ENCODE measurements around the gene CD164L2.
"Not testable (repeated sequence)": the region's sequence is repeated elsewhere in the genome, so short reads cannot be mapped to it uniquely, and the experiment has no call there.

CD164L2 gene

DNA sequence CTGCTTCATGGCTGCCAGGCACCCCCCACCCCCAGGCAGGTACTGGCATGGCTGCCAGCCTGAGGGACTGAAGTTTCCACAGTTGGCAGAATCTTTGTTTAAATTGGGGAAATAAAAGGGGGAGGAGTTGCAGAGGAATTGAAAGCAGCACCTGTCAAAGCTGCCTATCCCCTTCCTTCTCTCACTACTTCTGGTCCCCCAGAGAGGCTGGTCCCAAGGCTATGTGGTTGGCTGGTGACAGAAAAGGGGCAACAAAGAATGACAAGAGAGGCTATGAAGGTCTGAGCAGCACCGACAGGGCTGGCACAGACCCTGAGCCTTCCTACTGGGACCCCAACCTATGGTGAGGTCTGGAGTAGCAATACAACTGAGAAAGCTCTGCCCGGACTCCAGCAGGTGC lies 23.7 kb upstream of the CD164L2 start:
- not testable (repeated sequence) for DNase-seq
- intact Hi-C loops (cut with DNase I) = loop anchor here (10.0 kb wide), 1 partner anchor 258 kb away; no protein-coding TSS in a partner anchor

DNA sequence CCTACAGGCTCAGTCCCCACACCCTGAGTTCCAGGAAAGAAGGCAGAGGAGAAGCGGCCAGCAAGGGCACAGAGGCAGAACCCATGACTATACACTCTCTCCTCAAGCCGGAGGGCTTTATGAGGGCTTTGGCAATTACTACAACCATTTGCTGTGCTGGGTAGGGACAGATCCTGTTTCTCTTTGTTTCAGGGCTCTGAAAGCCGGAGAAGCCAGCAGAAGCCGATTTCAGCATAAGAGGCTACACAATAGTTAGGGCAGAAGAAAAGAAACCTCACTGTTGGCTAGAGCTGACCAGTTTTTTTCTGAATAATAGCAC lies 23.2 kb upstream of the CD164L2 start:
- intact Hi-C loops (cut with DNase I) = loop anchor here (10.0 kb wide), 1 partner anchor 258 kb away; no protein-coding TSS in a partner anchor
- DNase-seq = peak in 5 of 42 donors; percentile 31 to 63 (median 53)

DNA sequence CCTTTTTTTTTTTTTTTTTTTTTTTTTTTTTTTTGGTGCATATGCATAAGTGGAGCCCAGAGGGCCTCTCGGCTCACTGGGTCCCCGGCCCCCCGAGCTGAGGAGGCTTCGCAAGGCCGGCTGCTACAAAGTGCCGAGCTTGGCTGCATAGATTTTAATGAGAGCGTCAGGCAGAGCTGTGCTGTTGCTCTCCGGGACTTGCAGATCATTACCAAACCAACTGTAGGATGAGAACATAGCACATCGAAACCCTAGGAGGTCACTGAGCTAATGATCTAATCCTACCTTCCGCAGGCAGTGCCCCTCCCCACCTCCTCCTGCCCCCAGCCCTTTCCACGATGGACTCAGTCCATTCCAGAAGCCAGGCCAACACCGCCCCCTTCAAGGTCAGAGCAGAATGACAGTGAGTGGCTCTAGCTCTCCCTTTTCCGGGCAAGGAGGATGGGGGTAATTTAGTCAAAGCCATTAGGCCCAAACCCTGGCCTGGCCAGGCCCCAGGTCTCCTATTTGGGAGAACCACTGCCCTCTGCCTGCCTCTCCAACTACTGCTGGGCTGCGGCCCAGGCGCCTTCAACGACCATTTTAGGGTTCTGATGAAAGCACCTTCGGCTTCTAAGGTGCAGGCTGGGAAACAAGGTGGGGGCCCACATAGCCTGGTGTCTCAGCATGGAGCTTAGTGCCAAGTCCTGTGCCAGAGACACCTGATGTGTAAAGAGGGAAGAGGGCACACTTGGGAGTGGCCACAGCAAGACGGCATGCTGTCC lies 22.6 kb upstream of the CD164L2 start:
- peak in 2 of 42 donors; percentile 33 to 35 for DNase-seq
- intact Hi-C loops (cut with DNase I) = loop anchor here (10.0 kb wide), 1 partner anchor 259 kb away; no protein-coding TSS in a partner anchor

DNA sequence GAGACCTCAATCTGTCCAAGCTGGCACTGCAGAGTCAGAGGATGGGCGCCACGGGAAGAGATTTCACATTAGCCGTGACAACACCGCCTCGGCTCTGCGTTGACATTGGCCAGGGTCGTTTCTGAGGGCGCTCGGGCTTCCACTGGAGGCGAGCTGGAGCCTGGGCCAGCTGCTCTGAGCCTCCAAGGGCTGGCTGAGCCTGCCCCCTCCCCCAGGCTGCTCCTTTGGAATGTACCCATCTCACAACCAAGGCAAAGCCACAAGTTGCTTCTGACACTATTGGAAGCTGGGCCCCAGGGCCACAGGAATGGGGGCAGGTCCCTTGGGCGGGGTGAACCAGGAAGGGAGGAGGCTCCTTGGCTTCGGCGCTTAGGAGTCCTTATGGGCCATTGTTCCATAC lies 21.9 kb upstream of the CD164L2 start:
- intact Hi-C loops (cut with DNase I) = loop anchor here (10.0 kb wide), 1 partner anchor 260 kb away; no protein-coding TSS in a partner anchor
- DNase-seq = no peak

DNA sequence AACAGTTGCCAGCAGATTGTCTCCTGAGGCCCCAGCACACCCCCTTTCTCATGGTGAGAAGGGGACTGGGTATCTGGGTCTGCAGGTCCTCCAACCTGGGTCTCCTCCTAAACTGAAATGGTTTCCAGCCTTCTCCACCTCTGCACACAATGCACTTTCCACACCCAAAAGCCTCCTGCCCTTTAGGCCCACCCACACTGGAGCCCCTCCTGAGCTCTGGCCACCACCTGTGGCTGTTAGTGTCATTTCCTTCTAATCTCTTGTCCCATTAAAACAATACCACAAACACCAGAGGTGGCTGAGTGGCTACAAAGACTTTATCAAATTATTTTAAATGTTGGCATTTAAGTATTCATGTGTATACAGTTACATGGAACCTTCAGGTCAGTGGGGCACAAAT lies 20.8 kb upstream of the CD164L2 start:
- no peak for DNase-seq
- intact Hi-C loops (cut with DNase I) = loop anchor here (5.0 to 10.0 kb wide), 2 partner anchors 203 to 261 kb away; no protein-coding TSS in a partner anchor

DNA sequence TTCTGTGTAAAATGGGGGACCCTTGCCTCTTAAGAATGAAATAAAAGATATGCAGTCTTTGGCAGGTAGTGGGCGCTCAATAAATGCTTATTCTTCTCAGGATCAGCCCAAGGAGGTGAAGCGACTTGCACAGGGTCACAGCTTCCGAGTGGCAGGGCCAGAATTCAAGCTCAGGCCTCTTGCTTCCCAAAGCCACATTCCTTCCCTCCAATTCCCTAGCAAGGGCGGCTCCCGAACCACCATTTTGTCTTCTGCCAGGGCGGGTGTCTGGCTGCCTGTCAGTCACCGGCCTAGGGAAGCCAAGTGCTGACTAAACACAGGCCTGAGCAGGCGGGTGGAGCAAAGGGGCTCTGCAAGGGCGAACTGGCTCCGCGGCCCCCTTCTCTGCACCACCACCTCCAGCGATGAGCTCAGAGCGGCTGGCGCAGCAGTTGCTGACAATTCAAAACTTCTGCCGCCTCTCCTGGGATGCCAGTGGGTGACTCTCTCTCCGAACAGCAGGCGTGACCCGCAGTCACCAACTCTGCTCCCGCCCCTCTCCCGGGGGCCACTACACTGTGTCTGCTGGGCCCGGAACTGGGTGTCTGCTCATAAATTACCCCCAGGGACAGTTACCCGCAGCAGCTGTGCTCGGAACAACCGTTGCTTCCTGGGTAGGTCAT lies 20.1 kb upstream of the CD164L2 start:
- intact Hi-C loops (cut with DNase I) = loop anchor here (5.0 to 10.0 kb wide), 2 partner anchors 204 to 262 kb away; no protein-coding TSS in a partner anchor
- DNase-seq = peak in 22 of 42 donors; percentile 17 to 71 (median 44)

DNA sequence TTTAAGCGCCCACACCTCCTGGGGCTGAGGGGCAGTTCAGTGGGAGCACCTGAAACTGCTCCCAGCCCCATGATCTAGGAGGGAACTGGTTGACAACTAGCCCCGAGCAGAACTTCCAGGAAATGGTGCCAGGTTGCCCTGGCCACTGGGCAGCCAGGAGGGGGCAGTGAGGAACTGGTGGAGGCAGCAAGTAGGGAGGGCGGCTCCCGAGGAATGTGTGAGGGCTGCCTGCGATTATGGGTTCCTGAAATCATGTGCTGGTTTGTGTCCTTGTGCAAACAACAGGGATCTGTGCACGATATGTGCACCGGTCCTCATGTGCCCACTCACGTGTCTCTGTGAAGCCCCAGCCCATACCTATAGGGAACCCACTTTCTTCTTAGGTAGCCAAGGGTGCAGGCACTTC lies 19.2 kb upstream of the CD164L2 start:
- intact Hi-C loops (cut with DNase I) = loop anchor here (5.0 to 10.0 kb wide), 2 partner anchors 205 to 262 kb away; no protein-coding TSS in a partner anchor
- DNase-seq = peak; percentile 42 to 84 (median 71)

GRCh38 chr1:27400963-27401341 lies 17.8 kb upstream of the CD164L2 start:
- no peak for DNase-seq
- intact Hi-C loops (cut with DNase I) = loop anchor here (5.0 to 10.0 kb wide), 2 partner anchors 206 to 264 kb away; no protein-coding TSS in a partner anchor

GRCh38 chr1:27400082-27400962 lies 17.2 kb upstream of the CD164L2 start:
- intact Hi-C loops (cut with DNase I) = loop anchor here (5.0 to 10.0 kb wide), 2 partner anchors 207 to 264 kb away; no protein-coding TSS in a partner anchor
- no peak for DNase-seq

- no peak for DNase-seq
- intact Hi-C loops (cut with DNase I) = loop anchor here (5.0 to 10.0 kb wide), 2 partner anchors 208 to 265 kb away; no protein-coding TSS in a partner anchor
These were observed 16.3 kb upstream of the CD164L2 start for GRCh38 chr1:27399251-27400025.

DNA sequence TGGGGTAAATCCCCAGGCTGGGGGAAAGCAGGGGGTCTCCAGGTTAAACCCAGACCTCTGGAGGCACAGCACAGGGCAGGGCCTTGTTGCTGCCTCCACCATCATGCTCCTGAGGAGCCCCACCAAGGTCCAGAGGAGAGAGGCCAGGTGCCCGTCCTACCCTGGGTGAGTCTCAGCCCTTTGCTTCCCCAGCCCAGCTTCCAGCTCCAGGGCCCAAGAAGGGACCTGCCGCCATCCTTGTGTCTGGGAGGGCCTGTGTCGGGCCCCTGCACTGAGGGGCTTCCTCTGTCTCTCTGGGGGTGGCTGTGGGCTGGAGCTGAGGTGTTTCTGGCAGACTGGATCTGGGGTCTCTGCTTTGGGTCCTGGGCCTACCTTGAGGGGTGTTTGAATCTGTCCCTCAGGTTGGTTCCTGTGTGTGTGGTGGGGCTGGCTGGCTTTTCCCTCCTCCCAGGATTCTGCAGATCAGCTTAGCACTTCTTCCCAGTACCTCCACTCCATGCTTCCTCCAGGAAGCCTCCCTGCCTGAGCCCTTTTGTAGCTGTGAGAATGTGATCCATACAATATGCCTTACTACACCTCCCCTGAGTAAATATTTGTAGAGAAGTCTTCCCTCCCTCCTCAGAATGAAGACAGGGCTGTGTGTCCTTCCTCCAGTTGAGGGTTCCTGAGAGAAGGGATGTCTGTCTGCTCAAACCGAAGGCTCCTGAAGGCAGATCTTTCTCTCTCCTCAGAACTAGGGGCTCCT lies 15.4 kb upstream of the CD164L2 start:
- no peak for DNase-seq
- intact Hi-C loops (cut with DNase I) = no loop called here

- intact Hi-C loops (cut with DNase I) = loop anchor here (2.0 kb wide), 1 partner anchor 97 kb away; no protein-coding TSS in a partner anchor
- DNase-seq = no peak
These were observed 14.6 kb upstream of the CD164L2 start for GRCh38 chr1:27397749-27398148.

DNA sequence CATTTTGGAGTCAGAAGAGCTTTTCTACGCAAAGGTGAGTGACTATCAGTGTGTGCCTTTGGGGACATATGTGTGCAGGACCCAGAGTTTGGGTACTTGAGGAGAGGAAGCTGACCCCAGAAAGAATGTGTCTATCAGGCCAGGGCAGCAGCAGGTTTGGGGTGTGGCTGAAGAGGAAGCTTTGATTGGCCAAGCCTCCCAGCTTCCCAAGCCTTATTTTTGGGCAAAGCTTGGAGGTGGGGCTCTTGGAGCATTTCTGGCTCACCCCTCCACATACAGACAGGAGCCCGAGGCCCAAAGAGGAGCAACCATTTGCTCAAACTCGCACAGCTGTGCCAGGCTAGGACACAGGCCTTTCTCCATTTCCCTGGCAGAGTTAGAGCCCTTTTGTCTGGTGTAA lies 14.0 kb upstream of the CD164L2 start:
- no peak for DNase-seq
- intact Hi-C loops (cut with DNase I) = loop anchor here (2.0 kb wide), 1 partner anchor 96 kb away; no protein-coding TSS in a partner anchor

DNA sequence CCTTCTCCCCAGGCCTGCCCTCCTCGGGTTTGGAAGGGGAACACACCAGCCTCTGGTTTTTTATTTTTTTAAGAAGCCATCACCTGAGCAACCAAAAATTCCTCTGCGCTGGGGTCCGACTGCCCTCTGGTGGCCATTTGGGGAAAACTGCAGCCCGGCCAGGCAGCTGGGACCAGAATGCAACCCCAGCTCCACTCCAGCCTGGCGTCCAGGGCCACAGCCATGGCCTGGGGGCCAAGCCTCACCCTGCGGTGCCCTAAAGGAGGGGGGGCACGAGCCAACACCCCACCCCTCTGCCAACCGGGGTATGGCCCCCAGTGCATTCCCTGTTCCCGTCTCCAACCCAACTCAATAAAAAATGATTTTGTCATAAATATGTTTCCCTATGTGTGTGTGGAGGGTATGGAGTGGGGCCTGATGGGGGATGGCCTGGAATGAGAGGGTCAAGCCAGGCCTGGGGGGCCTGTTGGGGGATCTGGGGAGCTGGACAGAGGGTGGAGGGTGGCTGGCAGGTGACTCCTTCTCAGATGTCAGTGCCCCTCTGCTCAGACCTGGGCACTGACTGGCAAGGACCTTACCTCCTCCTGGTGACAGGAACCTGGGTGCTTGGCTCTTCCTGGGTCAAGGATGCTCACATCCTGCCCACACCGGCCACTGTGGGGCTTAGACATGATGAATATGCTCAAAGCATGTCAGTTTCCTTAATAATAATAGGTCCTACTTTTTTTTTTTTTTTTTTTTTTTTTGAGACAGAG lies 12.5 kb upstream of the CD164L2 start:
- peak; percentile 58 to 90 (median 79) for DNase-seq

GRCh38 chr1:27394925-27395324 lies 11.8 kb upstream of the CD164L2 start:
- intact Hi-C loops (cut with DNase I) = loop anchor here (5.0 kb wide), 1 partner anchor 38 kb away; no protein-coding TSS in a partner anchor
- DNase-seq = no peak

More for the DNA sequence above, 12.5 kb upstream of the CD164L2 start:
- intact Hi-C loops (cut with DNase I) = loop anchor here (2.0 kb wide), 1 partner anchor 95 kb away; no protein-coding TSS in a partner anchor

DNA sequence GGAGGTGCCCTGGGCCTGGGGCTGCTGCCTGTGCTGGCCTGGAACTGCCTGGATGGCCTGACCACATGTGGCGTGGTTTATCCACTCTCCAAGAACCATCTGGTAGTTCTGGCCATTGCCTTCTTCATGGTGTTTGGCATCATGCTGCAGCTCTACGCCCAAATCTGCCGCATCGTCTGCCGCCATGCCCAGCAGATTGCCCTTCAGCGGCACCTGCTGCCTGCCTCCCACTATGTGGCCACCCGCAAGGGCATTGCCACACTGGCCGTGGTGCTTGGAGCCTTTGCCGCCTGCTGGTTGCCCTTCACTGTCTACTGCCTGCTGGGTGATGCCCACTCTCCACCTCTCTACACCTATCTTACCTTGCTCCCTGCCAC lies 11.1 kb upstream of the CD164L2 start:
- intact Hi-C loops (cut with DNase I) = loop anchor here (5.0 kb wide), 1 partner anchor 37 kb away; no protein-coding TSS in a partner anchor
- no peak for DNase-seq

Data from head of caudate nucleus (tissue), 42 donors.